ENCODE data around the gene CMTM5. TPM values are rescaled to one million over a fixed set of nuclear protein-coding genes. Genes with fewer than 3 reads are reported as not detected.

The CMTM5 gene
- total RNA-seq, 2 donors from 2014 or later, result 0.40 to 1.4 TPM

- peaks cover 50% of the 10 kb centered on the region for H3K27me3 Mint-ChIP-seq (ENCODE audit: insufficient read depth)
- H3K27ac Mint-ChIP-seq, result no peak overlapping the region
- no peak for DNase-seq
- H3K27me3 ChIP-seq (ENCODE audit: control insufficient read depth, insufficient read depth, low read length, poor library complexity, severe bottlenecking), result peaks cover 8% of the 10 kb centered on the region
- H3K9me3 ChIP-seq (ENCODE audit: control insufficient read depth, low read length), result no peaks in the 10 kb centered on the region
- no peak for TF ChIP-seq CTCF (conservative IDR thresholded peaks at IDR 0.05)
- H3K4me1 Mint-ChIP-seq, result no peaks in the 10 kb centered on the region
- WGBS, 2 experiments (ENCODE audit: insufficient coverage in 1 of 2, insufficient read length in 1 of 2), result 90 to 95% methylated on average over 13 of the region's 13 CpGs
- no peaks in the 10 kb centered on the region for H3K4me1 ChIP-seq (ENCODE audit: control insufficient read depth, insufficient read depth, low read length)
- H3K36me3 Mint-ChIP-seq (ENCODE audit: low read depth), result no peaks in the 10 kb centered on the region
- no peak overlapping the region for H3K27ac ChIP-seq (ENCODE audit: low read depth, low read length)
- H3K9ac ChIP-seq (ENCODE audit: extremely low read depth, low read length, poor library complexity, severe bottlenecking), result no peak overlapping the region
- H3K36me3 ChIP-seq (ENCODE audit: control insufficient read depth, insufficient read depth, low read length), result no peaks in the 10 kb centered on the region
- no peak overlapping the region for H3K4me3 Mint-ChIP-seq
- H3K4me3 ChIP-seq (ENCODE audit: low read length), result no peak overlapping the region
- H3K9me3 Mint-ChIP-seq, result no peaks in the 10 kb centered on the region
Measured at GRCh38 chr14:23405516-23406025, 28.7 kb downstream of the CMTM5 start.

- WGBS, 2 experiments (ENCODE audit: insufficient coverage in 1 of 2, insufficient read length in 1 of 2), result 54 to 68% methylated on average over 2 to 4 of the region's 4 CpGs
- Mint-ChIP-seq H3K27me3 (ENCODE audit: insufficient read depth) (peaks cover 50% of the 10 kb centered on the region), H3K9me3 (no peaks in the 10 kb centered on the region), H3K4me3 (no peak overlapping the region), H3K4me1 (no peaks in the 10 kb centered on the region), H3K27ac (no peak overlapping the region), H3K36me3 (ENCODE audit: low read depth) (no peaks in the 10 kb centered on the region)
- Histone ChIP-seq H3K4me3 (ENCODE audit: low read length) (no peak overlapping the region), H3K9ac (ENCODE audit: extremely low read depth, low read length, poor library complexity, severe bottlenecking) (no peak overlapping the region), H3K36me3 (ENCODE audit: control insufficient read depth, insufficient read depth, low read length) (no peaks in the 10 kb centered on the region), H3K4me1 (ENCODE audit: control insufficient read depth, insufficient read depth, low read length) (no peaks in the 10 kb centered on the region), H3K27ac (ENCODE audit: low read depth, low read length) (no peak overlapping the region), H3K27me3 (ENCODE audit: control insufficient read depth, insufficient read depth, low read length, poor library complexity, severe bottlenecking) (peaks cover 8% of the 10 kb centered on the region), H3K9me3 (ENCODE audit: control insufficient read depth, low read length) (no peaks in the 10 kb centered on the region)
- no peak for TF ChIP-seq CTCF (conservative IDR thresholded peaks at IDR 0.05)
- no peak for DNase-seq
Measured at GRCh38 chr14:23406244-23406643, 29.4 kb downstream of the CMTM5 start.

- Histone ChIP-seq H3K27ac (ENCODE audit: low read depth, low read length) (no peak overlapping the region), H3K9ac (ENCODE audit: extremely low read depth, low read length, poor library complexity, severe bottlenecking) (no peak overlapping the region), H3K9me3 (ENCODE audit: control insufficient read depth, low read length) (no peaks in the 10 kb centered on the region), H3K27me3 (ENCODE audit: control insufficient read depth, insufficient read depth, low read length, poor library complexity, severe bottlenecking) (peaks cover 8% of the 10 kb centered on the region), H3K4me1 (ENCODE audit: control insufficient read depth, insufficient read depth, low read length) (no peaks in the 10 kb centered on the region), H3K4me3 (ENCODE audit: low read length) (no peak overlapping the region), H3K36me3 (ENCODE audit: control insufficient read depth, insufficient read depth, low read length) (no peaks in the 10 kb centered on the region)
- no peaks in the 10 kb centered on the region for H3K9me3 Mint-ChIP-seq
- 88% methylated on average over 13 to 15 of the region's 15 CpGs for WGBS, 2 experiments (ENCODE audit: insufficient coverage in 1 of 2, insufficient read length in 1 of 2)
- DNase-seq, result no peak
- H3K4me3 Mint-ChIP-seq, result no peak overlapping the region
- no peaks in the 10 kb centered on the region for H3K36me3 Mint-ChIP-seq (ENCODE audit: low read depth)
- H3K27me3 Mint-ChIP-seq (ENCODE audit: insufficient read depth), result peaks cover 44% of the 10 kb centered on the region
- no peak overlapping the region for H3K27ac Mint-ChIP-seq
- H3K4me1 Mint-ChIP-seq, result no peaks in the 10 kb centered on the region
- no peak for TF ChIP-seq CTCF (conservative IDR thresholded peaks at IDR 0.05)
Measured at GRCh38 chr14:23406725-23407355, 30.0 kb downstream of the CMTM5 start.
